H9 (cell line): ENCODE measurements around the gene USP6. TPM values are rescaled to one million over a fixed set of nuclear protein-coding genes. Genes with fewer than 3 reads are reported as not detected.

Experiments used
- DNase-seq: peaks from one replicate; pipeline ENCODE4 v3.0.0-alpha.2; 2017
- H2AFZ ChIP-seq: one replicate; pipeline ENCODE4 v1.6.1; 2013; ENCODE audit warnings: mild to moderate bottlenecking, low read length, control low read depth, moderate library complexity
- H2AK5ac ChIP-seq: 2 replicates; pipeline ENCODE4 v1.6.1; 2013; ENCODE audit warnings: low read length, control low read depth, mixed read lengths; ENCODE audit not compliant: insufficient read length
- H2BK120ac ChIP-seq: one replicate; pipeline ENCODE4 v1.6.1; 2013; ENCODE audit warnings: low read depth, mild to moderate bottlenecking, low read length, control low read depth, inconsistent platforms; ENCODE audit not compliant: poor library complexity, severe bottlenecking
- H2BK12ac ChIP-seq: 2 replicates; pipeline ENCODE4 v1.6.1; 2013; ENCODE audit warnings: low read length, control low read depth, mixed read lengths, low read depth; ENCODE audit not compliant: insufficient read length
- H2BK15ac ChIP-seq: 2 replicates; pipeline ENCODE4 v1.6.1; 2013; ENCODE audit warnings: low read depth, low read length, control low read depth
- H2BK20ac ChIP-seq: one replicate; pipeline ENCODE4 v1.6.1; 2013; ENCODE audit warnings: low read depth, mild to moderate bottlenecking, low read length, control low read depth, inconsistent platforms; ENCODE audit not compliant: poor library complexity, severe bottlenecking
- H2BK5ac ChIP-seq: 2 replicates; pipeline ENCODE4 v1.6.1; 2013; ENCODE audit warnings: low read length, control low read depth, mixed read lengths; ENCODE audit not compliant: insufficient read length
- H3K14ac ChIP-seq: 2 replicates; pipeline ENCODE4 v1.6.1; 2013; ENCODE audit warnings: low read length, control low read depth; ENCODE audit not compliant: insufficient read depth
- H3K18ac ChIP-seq: 2 replicates; pipeline ENCODE4 v1.6.1; 2013; ENCODE audit warnings: low read depth, mild to moderate bottlenecking, mixed read lengths, low read length, control low read depth; ENCODE audit not compliant: insufficient read length
- H3K23ac ChIP-seq: 2 replicates; pipeline ENCODE4 v1.6.1; 2013; ENCODE audit warnings: low read length, control low read depth, mixed read lengths, low read depth; ENCODE audit not compliant: insufficient read length
- H3K23me2 ChIP-seq: 2 replicates; pipeline ENCODE4 v1.6.1; 2013; ENCODE audit warnings: low read depth, mild to moderate bottlenecking, mixed read lengths, low read length, control low read depth; ENCODE audit not compliant: insufficient read length, poor library complexity, severe bottlenecking
- H3K27ac ChIP-seq: 2 replicates; pipeline ENCODE4 v1.5.1; 2013; ENCODE audit warnings: low read length, control low read depth, mixed read lengths, low read depth; ENCODE audit not compliant: insufficient read length
- H3K27me3 ChIP-seq: 2 replicates; pipeline ENCODE4 v1.6.1; 2013; ENCODE audit warnings: low read length, control low read depth, inconsistent platforms; ENCODE audit not compliant: insufficient read depth
- H3K4ac ChIP-seq: 2 replicates; pipeline ENCODE4 v1.6.1; 2013; ENCODE audit warnings: low read depth, mild to moderate bottlenecking, control low read depth, inconsistent platforms, low read length, moderate library complexity
- H3K4me1 ChIP-seq: 2 replicates; pipeline ENCODE4 v1.6.1; 2013; ENCODE audit warnings: low read length, control low read depth, inconsistent platforms; ENCODE audit not compliant: insufficient read depth
- H3K4me2 ChIP-seq: 2 replicates; pipeline ENCODE4 v1.6.1; 2013; ENCODE audit warnings: low read length, control low read depth, mixed read lengths; ENCODE audit not compliant: insufficient read length, insufficient read depth
- H3K56ac ChIP-seq: 2 replicates; pipeline ENCODE4 v1.6.1; 2013; ENCODE audit warnings: low read depth, mild to moderate bottlenecking, mixed read lengths, low read length, control low read depth; ENCODE audit not compliant: insufficient read length
- H3K79me1 ChIP-seq: 2 replicates; pipeline ENCODE4 v1.6.1; 2013; ENCODE audit warnings: low read depth, mild to moderate bottlenecking, moderate library complexity, low read length, control low read depth, inconsistent platforms; ENCODE audit not compliant: insufficient read depth, poor library complexity, severe bottlenecking
- H3K79me2 ChIP-seq: 2 replicates; pipeline ENCODE4 v1.6.1; 2013; ENCODE audit warnings: low read length, control low read depth, inconsistent platforms; ENCODE audit not compliant: insufficient read depth
- H3K9ac ChIP-seq: 2 replicates; pipeline ENCODE4 v1.6.1; 2013; ENCODE audit warnings: low read length, control low read depth, mixed read lengths; ENCODE audit not compliant: insufficient read length; ENCODE audit errors: extremely low read depth
- H3K9me3 ChIP-seq: one replicate; pipeline ENCODE4 v1.6.1; 2013; ENCODE audit warnings: low read depth, low read length, inconsistent platforms; ENCODE audit not compliant: control insufficient read depth
- H3T11ph ChIP-seq: one replicate; pipeline ENCODE4 v1.6.1; 2013; ENCODE audit warnings: mild to moderate bottlenecking, low read length, control low read depth, inconsistent platforms
- H4K20me1 ChIP-seq: one replicate; pipeline ENCODE4 v1.6.1; 2013; ENCODE audit not compliant: control insufficient read depth, insufficient read length, insufficient read depth
- H4K5ac ChIP-seq: 2 replicates; pipeline ENCODE4 v1.6.1; 2013; ENCODE audit warnings: low read depth, mild to moderate bottlenecking, mixed read lengths, low read length, control low read depth; ENCODE audit not compliant: insufficient read length
- H4K8ac ChIP-seq: replicated peaks from 2 replicates; pipeline ENCODE4 v1.6.1; 2013; ENCODE audit warnings: low read length, control low read depth, mixed read lengths, low read depth; ENCODE audit not compliant: insufficient read length
- H4K91ac ChIP-seq: 2 replicates; pipeline ENCODE4 v1.6.1; 2013; ENCODE audit warnings: low read depth, mild to moderate bottlenecking, moderate library complexity, mixed read lengths, low read length, control low read depth; ENCODE audit not compliant: insufficient read length
- H3K27ac Mint-ChIP-seq, 3 experiments: 2 replicates in 2 of 3; 3 replicates in 1 of 3; pipeline ENCODE4 v1.8.0; 2020 to 2021; ENCODE audit warnings: mixed read lengths in 3 of 3, mild to moderate bottlenecking in 1 of 3, moderate library complexity in 1 of 3
- H3K27me3 Mint-ChIP-seq: 2 replicates; pipeline ENCODE4 v1.8.0; 2021; ENCODE audit warnings: low read depth, mild to moderate bottlenecking, moderate library complexity, mixed read lengths
- H3K36me3 Mint-ChIP-seq, 3 experiments: 2 replicates in 2 of 3; 3 replicates in 1 of 3; pipeline ENCODE4 v1.8.0; 2020 to 2021; ENCODE audit warnings: low read depth in 3 of 3, mixed read lengths in 3 of 3; ENCODE audit not compliant: insufficient read depth in 1 of 3
- H3K4me1 Mint-ChIP-seq, 2 experiments: 2 replicates each; pipeline ENCODE4 v1.8.0; 2020; ENCODE audit warnings: mixed read lengths in 2 of 2
- H3K4me3 Mint-ChIP-seq, 2 experiments: 2 replicates in 1 of 2; 3 replicates in 1 of 2; pipeline ENCODE4 v1.8.0; 2020 to 2021; ENCODE audit warnings: mild to moderate bottlenecking in 2 of 2, mixed read lengths in 2 of 2, moderate library complexity in 1 of 2
- H3K9me3 Mint-ChIP-seq, 2 experiments: 2 replicates in 1 of 2; 3 replicates in 1 of 2; pipeline ENCODE4 v1.8.0; 2020; ENCODE audit warnings: mild to moderate bottlenecking in 2 of 2, mixed read lengths in 2 of 2, moderate library complexity in 1 of 2
- CTCF ChIP-seq: fragments of 200-600 bp; sonication (generic); conservative IDR thresholded peaks from 3 replicates; pipeline ENCODE4 v1.8.0; 2021; ENCODE audit warnings: antibody characterized with exemption, mild to moderate bottlenecking
- WGBS: extraction: QIAGEN DNeasy Blood & Tissue Kit; methylation state at CpG from one replicate; pipeline ENCODE4 v1.1.7; 2013; ENCODE audit warnings: missing lambda C conversion rate, low lambda C conversion rate, mixed read lengths; ENCODE audit not compliant: insufficient read length; ENCODE audit errors: extremely low coverage; 5-methylcytosine and 5-hydroxymethylcytosine counted together
- total RNA-seq: library from RNA; stranded (reverse); gene quantifications from 2 replicates; pipeline ENCODE4 v1.2.1, GENCODE V29; 2021

Gene USP6
- total RNA-seq, 1 experiment from 2014 or later = 0.17 TPM

- Histone ChIP-seq H2BK5ac (no peak overlapping the region), H3K27me3 (no peaks in the 10 kb centered on the region; the same call in 1 of the 2 replicates), H4K91ac (no peak overlapping the region), H3K9ac (no peak overlapping the region), H3K79me2 (no peaks in the 10 kb centered on the region), H3K27ac (no peak overlapping the region), H4K5ac (no peak overlapping the region), H2BK12ac (no peak overlapping the region), H2BK120ac (no peak overlapping the region), H3K23ac (no peak overlapping the region), H3K56ac (no peak overlapping the region), H2BK20ac (no peak overlapping the region), H4K8ac (no peak overlapping the region), H2AFZ (no peak overlapping the region), H3K18ac (no peak overlapping the region), H3K23me2 (no peaks in the 10 kb centered on the region), H3K9me3 (no peaks in the 10 kb centered on the region), H4K20me1 (no peaks in the 10 kb centered on the region), H2AK5ac (no peak overlapping the region), H3T11ph (no peak overlapping the region), H3K4me1 (no peaks in the 10 kb centered on the region), H3K14ac (no peak overlapping the region), H3K4me2 (no peak overlapping the region), H3K79me1 (no peaks in the 10 kb centered on the region), H2BK15ac (no peak overlapping the region), H3K4ac (no peak overlapping the region)
- DNase-seq = no peak
- Mint-ChIP-seq H3K4me3 (no peak overlapping the region), H3K4me1 (peaks cover 4 to 5% of the 10 kb centered on the region in 2 experiments; a peak in 3 of 4 replicates), H3K27ac (no peak overlapping the region), H3K36me3 (no peaks in the 10 kb centered on the region), H3K9me3 (no peaks in the 10 kb centered on the region), H3K27me3 (peaks cover 20% of the 10 kb centered on the region)
- no CpG with 5 or more reads among the region's 3 CpGs for WGBS
- TF ChIP-seq CTCF = no peak
Measured at GRCh38 chr17:5068236-5068635, 47.6 kb upstream of the USP6 start.
